PC-9 (cell line): ENCODE measurements around the gene BCAS3. TPM values are rescaled to one million over a fixed set of nuclear protein-coding genes. Genes with fewer than 3 reads are reported as not detected.

Experiments used
- BruUV-seq: library from RNA; stranded (reverse); fragments of 400-500 nt; replicated peaks from 2 replicates; lab custom pipeline; 2021; lab: Mats Ljungman, UMichigan
- CTCF ChIA-PET: fragments of 300-600 bp; sonication (Branson Sonifier 250); formaldehyde crosslinking; loops from one replicate; lab custom pipeline; 2022; ENCODE audit warnings: antibody characterized with exemption; lab: Charles Lee
- POLR2A ChIA-PET: fragments of 300-600 bp; sonication (Branson Sonifier 250); formaldehyde crosslinking; loops from one replicate; lab custom pipeline; 2022; ENCODE audit warnings: antibody characterized with exemption; ENCODE audit not compliant: unreplicated experiment; lab: Charles Lee
- DNase-seq, 2 experiments: peaks; one replicate each; pipeline versions ENCODE4 v3.0.0 to v3.0.0-alpha.2; 2015 to 2022; ENCODE audit warnings: mixed read lengths in 1 of 2
- H2AFZ ChIP-seq: fragments of 200-600 bp; sonication (generic); 2 replicates; pipeline ENCODE4 v1.8.1; 2017; ENCODE audit warnings: antibody characterized with exemption
- H3F3A ChIP-seq: fragments of 200-600 bp; sonication (generic); 2 replicates; pipeline ENCODE4 v1.8.1; 2017; ENCODE audit warnings: antibody characterized with exemption, mild to moderate bottlenecking, low read depth; ENCODE audit not compliant: insufficient read depth
- H3K27ac ChIP-seq: fragments of 200-600 bp; sonication (generic); 2 replicates; pipeline ENCODE4 v1.6.1; 2016; ENCODE audit warnings: mixed run types
- H3K27me3 ChIP-seq: fragments of 200-600 bp; sonication (generic); 2 replicates; pipeline ENCODE4 v1.6.1; 2016; ENCODE audit warnings: low read depth, mixed run types; ENCODE audit not compliant: insufficient read depth
- H3K36me3 ChIP-seq: fragments of 200-600 bp; sonication (generic); 2 replicates; pipeline ENCODE4 v1.6.1; 2016; ENCODE audit warnings: low read depth, mixed run types
- H3K4me1 ChIP-seq: fragments of 200-600 bp; sonication (generic); replicated peaks from 2 replicates; pipeline ENCODE4 v1.6.1; 2016; ENCODE audit warnings: mixed run types; ENCODE audit not compliant: insufficient read depth
- H3K4me2 ChIP-seq: fragments of 200-600 bp; sonication (generic); 2 replicates; pipeline ENCODE4 v1.6.1; 2017; ENCODE audit warnings: mixed run types
- H3K4me3 ChIP-seq: fragments of 200-600 bp; sonication (generic); 2 replicates; pipeline ENCODE4 v1.6.1; 2016; ENCODE audit warnings: mixed run types
- H3K79me2 ChIP-seq: fragments of 200-600 bp; sonication (generic); 2 replicates; pipeline ENCODE4 v1.6.1; 2017; ENCODE audit warnings: low read depth, mixed run types
- H3K9me2 ChIP-seq: fragments of 200-600 bp; sonication (generic); 2 replicates; pipeline ENCODE4 v1.8.1; 2017; ENCODE audit warnings: mild to moderate bottlenecking; ENCODE audit not compliant: insufficient read depth
- H3K9me3 ChIP-seq: fragments of 200-600 bp; sonication (generic); 2 replicates; pipeline ENCODE4 v1.8.1; 2016; ENCODE audit warnings: low read depth; ENCODE audit not compliant: insufficient read depth
- H4K20me1 ChIP-seq: fragments of 200-600 bp; sonication (generic); 2 replicates; pipeline ENCODE4 v1.8.1; 2017; ENCODE audit not compliant: insufficient read depth
- EZH2 ChIP-seq: fragments of 200-600 bp; sonication (generic); IDR thresholded peaks from 2 replicates; pipeline ENCODE4 v1.8.0; 2017; ENCODE audit warnings: antibody characterized with exemption, low read depth
- intact Hi-C: fragments of 100-400 bp; cut with micrococcal nuclease; formaldehyde crosslinking; loops from one replicate; pipeline ENCODE4 v1.10.0; 2022; ENCODE audit not compliant: unreplicated experiment
- total RNA-seq: library from RNA; stranded (reverse); gene quantifications from 2 replicates; pipeline ENCODE4 v1.2.3, GENCODE V29; 2021
- TF ChIP-seq, protein P1 (sequence below): fragments of 200-600 bp; sonication (generic); conservative IDR thresholded peaks from 2 replicates; pipeline ENCODE4 v1.6.1; 2017; ENCODE audit warnings: mixed run types, antibody characterized with exemption, mild to moderate bottlenecking, moderate library complexity

BCAS3 gene
- total RNA-seq, 1 experiment from 2014 or later = 26.0 TPM

DNA sequence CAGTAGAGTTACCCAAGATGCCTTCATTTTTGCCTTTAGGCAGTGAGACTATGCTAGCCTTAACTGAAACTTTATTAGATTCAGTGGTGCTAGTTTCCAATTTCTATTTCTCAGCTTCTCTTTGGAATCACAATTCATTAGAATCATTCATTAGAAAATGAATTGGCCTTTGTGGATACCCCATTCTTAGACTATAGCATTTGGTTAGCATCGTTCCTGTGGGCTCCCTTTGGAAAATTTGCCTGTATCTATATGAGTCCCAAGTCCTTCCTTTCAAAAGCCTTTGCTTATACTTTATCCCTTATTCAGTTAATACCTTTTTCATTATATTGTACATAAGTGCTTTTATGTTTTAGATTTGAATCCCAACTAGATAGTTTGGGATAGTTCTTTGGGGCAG, 535.0 kb downstream of the BCAS3 start:
- no peak overlapping the region for H3K27ac ChIP-seq
- no peaks in the 10 kb centered on the region for H3F3A ChIP-seq
- H3K9me3 ChIP-seq = no peaks in the 10 kb centered on the region
- ChIA-PET POLR2A (no interaction called here), CTCF (no interaction called here)
- H2AFZ ChIP-seq = no peak overlapping the region
- BruUV-seq = no TSS peak
- intact Hi-C loops = no loop called here
- H3K4me2 ChIP-seq = no peak overlapping the region
- no peaks in the 10 kb centered on the region for H3K79me2 ChIP-seq
- no peaks in the 10 kb centered on the region for H3K27me3 ChIP-seq
- TF ChIP-seq, protein P1, sequence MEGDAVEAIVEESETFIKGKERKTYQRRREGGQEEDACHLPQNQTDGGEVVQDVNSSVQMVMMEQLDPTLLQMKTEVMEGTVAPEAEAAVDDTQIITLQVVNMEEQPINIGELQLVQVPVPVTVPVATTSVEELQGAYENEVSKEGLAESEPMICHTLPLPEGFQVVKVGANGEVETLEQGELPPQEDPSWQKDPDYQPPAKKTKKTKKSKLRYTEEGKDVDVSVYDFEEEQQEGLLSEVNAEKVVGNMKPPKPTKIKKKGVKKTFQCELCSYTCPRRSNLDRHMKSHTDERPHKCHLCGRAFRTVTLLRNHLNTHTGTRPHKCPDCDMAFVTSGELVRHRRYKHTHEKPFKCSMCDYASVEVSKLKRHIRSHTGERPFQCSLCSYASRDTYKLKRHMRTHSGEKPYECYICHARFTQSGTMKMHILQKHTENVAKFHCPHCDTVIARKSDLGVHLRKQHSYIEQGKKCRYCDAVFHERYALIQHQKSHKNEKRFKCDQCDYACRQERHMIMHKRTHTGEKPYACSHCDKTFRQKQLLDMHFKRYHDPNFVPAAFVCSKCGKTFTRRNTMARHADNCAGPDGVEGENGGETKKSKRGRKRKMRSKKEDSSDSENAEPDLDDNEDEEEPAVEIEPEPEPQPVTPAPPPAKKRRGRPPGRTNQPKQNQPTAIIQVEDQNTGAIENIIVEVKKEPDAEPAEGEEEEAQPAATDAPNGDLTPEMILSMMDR = no peak
- TF ChIP-seq EZH2 = no peak
- no peak overlapping the region for H3K4me3 ChIP-seq
- no peaks in the 10 kb centered on the region for H4K20me1 ChIP-seq
- no peak for DNase-seq
- no peaks in the 10 kb centered on the region for H3K9me2 ChIP-seq
- H3K36me3 ChIP-seq = no peaks in the 10 kb centered on the region
- H3K4me1 ChIP-seq = no peaks in the 10 kb centered on the region

DNA sequence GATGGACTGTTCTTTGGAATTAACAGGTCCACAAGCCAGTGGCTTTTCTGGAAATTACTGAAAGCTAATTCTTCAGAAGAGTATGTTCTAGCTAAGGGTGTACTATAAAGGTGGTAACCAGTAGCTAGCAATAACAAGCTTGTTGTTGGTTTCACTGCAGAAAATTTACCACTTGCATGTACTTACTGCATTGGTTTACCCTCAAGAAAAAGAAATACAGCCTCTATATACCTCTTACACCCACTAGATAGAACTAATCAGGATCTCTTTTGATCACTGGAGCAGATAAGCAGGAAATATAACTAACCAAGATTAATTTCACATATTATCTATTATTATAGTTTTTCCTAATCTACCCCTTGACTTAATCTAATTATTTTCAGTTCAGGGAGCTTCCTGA, 537.1 kb downstream of the BCAS3 start:
- no peak overlapping the region for H3K4me2 ChIP-seq
- H3K9me3 ChIP-seq = no peaks in the 10 kb centered on the region
- no peaks in the 10 kb centered on the region for H3K36me3 ChIP-seq
- POLR2A ChIA-PET = no interaction called here
- H4K20me1 ChIP-seq = no peaks in the 10 kb centered on the region
- intact Hi-C loops = no loop called here
- CTCF ChIA-PET = no interaction called here
- TF ChIP-seq, protein P1 = no peak
- no peak for TF ChIP-seq EZH2
- H3K27me3 ChIP-seq = no peaks in the 10 kb centered on the region
- H3K27ac ChIP-seq = no peak overlapping the region
- no peak overlapping the region for H3K4me3 ChIP-seq
- no peaks in the 10 kb centered on the region for H3K9me2 ChIP-seq
- no peak for DNase-seq
- H3K4me1 ChIP-seq = no peaks in the 10 kb centered on the region
- H2AFZ ChIP-seq = no peak overlapping the region
- H3K79me2 ChIP-seq = no peaks in the 10 kb centered on the region
- no peaks in the 10 kb centered on the region for H3F3A ChIP-seq
- no TSS peak for BruUV-seq

DNA sequence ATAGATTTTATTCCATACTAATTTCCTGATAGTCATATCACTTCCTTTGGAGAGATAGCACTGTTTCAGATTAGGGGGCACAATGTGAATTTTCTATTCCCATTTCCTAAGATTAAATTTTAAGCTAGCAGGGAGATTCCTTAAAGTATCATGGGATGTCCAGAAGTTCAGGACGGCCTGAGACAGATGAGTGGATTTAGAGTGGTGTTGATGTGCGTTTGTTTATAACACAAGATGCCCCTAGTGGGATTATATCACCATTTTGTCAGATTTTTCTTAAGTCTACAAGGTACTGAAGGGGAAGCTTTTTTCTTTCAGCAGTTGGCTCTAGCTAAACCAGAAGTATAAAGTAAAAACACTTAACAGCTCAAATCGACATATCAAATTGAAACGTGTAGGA, 538.4 kb downstream of the BCAS3 start:
- H4K20me1 ChIP-seq = no peaks in the 10 kb centered on the region; the same call in 1 of the 2 replicates
- ChIA-PET POLR2A (interaction anchor here (0.6 kb wide), 1 partner anchor 18 kb away, joined by 4 read pairs; no protein-coding TSS in a partner anchor), CTCF (no interaction called here)
- H3K27ac ChIP-seq = no peak overlapping the region
- TF ChIP-seq, protein P1 = no peak
- TF ChIP-seq EZH2 = no peak
- H3K4me1 ChIP-seq = no peaks in the 10 kb centered on the region
- no peak overlapping the region for H3K4me2 ChIP-seq
- no TSS peak for BruUV-seq
- H3K4me3 ChIP-seq = no peak overlapping the region
- H3K9me3 ChIP-seq = no peaks in the 10 kb centered on the region
- no peak for DNase-seq
- no peaks in the 10 kb centered on the region for H3K36me3 ChIP-seq
- intact Hi-C loops = no loop called here
- H3K9me2 ChIP-seq = no peaks in the 10 kb centered on the region
- H3K79me2 ChIP-seq = no peaks in the 10 kb centered on the region
- H3F3A ChIP-seq = no peaks in the 10 kb centered on the region
- no peak overlapping the region for H2AFZ ChIP-seq
- no peaks in the 10 kb centered on the region for H3K27me3 ChIP-seq
